ENCODE measurements around the gene SUCLG2. TPM values are rescaled to one million over a fixed set of nuclear protein-coding genes. Genes with fewer than 3 reads are reported as not detected.

The SUCLG2 gene
- total RNA-seq, 1 donor from 2014 or later, result 63.6 TPM

DNA sequence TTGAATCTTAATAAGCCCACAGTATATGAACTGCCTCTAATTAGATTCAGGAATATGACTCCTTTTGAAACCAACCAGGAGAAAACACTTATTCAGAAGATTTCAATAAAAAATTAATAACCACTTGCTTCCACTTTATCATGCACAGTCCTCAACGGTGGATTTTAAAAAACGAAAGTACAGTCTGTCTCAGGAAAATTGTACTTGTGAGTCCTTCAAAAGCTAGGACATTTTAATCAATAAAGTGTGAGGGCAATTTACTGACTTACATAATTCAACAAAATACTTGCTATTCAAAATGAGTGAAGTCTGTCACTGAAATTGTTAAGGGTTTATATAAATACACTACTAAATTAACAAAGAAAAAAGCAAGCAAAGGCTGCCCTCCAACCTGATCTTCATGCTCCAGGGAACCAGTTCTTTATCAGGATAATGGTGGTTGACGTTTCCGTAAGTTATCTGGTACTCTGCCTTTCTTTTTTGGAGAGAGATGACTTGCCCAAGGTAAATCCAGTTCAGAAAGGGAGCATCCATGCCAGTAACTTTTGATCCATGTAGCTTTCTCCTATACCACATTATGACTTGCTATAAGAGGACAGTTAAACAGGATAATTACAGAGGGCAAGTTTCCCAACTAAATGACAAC is 17.0 kb downstream of the SUCLG2 start:
- H3K27me3 Mint-ChIP-seq (ENCODE audit: insufficient read depth, low read depth), result no peaks in the 10 kb centered on the region
- Histone ChIP-seq H3K4me1 (no peaks in the 10 kb centered on the region), H2AFZ (replicated peaks) (no peak overlapping the region), H3F3A (ENCODE audit: low read depth) (no peaks in the 10 kb centered on the region), H3K27me3 (no peaks in the 10 kb centered on the region), H3K79me2 (ENCODE audit: low read depth) (peaks cover 5% of the 10 kb centered on the region), H3K4me3 (no peak overlapping the region), H3K36me3 (no peaks in the 10 kb centered on the region), H4K20me1 (ENCODE audit: low read depth) (peaks cover 5% of the 10 kb centered on the region), H3K27ac (no peak overlapping the region), H3K9ac (no peak overlapping the region), H3K4me2 (no peak overlapping the region), H3K9me3 (ENCODE audit: low read depth) (no peaks in the 10 kb centered on the region)
- H3K36me3 Mint-ChIP-seq, result peaks cover 13% of the 10 kb centered on the region
- no peak overlapping the region for H3K27ac Mint-ChIP-seq
- DNase-seq (ENCODE audit: low spot score), result no peak
- H3K4me1 Mint-ChIP-seq, result peaks cover 6% of the 10 kb centered on the region
- H3K9me3 Mint-ChIP-seq, result no peaks in the 10 kb centered on the region
- no peak overlapping the region for H3K4me3 Mint-ChIP-seq
- TF ChIP-seq EZH2phosphoT487 (IDR thresholded peaks at IDR 0.05) (no peak), EZH2 (IDR thresholded peaks at IDR 0.05) (no peak)
- TF ChIP-seq, protein P1, sequence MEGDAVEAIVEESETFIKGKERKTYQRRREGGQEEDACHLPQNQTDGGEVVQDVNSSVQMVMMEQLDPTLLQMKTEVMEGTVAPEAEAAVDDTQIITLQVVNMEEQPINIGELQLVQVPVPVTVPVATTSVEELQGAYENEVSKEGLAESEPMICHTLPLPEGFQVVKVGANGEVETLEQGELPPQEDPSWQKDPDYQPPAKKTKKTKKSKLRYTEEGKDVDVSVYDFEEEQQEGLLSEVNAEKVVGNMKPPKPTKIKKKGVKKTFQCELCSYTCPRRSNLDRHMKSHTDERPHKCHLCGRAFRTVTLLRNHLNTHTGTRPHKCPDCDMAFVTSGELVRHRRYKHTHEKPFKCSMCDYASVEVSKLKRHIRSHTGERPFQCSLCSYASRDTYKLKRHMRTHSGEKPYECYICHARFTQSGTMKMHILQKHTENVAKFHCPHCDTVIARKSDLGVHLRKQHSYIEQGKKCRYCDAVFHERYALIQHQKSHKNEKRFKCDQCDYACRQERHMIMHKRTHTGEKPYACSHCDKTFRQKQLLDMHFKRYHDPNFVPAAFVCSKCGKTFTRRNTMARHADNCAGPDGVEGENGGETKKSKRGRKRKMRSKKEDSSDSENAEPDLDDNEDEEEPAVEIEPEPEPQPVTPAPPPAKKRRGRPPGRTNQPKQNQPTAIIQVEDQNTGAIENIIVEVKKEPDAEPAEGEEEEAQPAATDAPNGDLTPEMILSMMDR (IDR thresholded peaks at IDR 0.05), result no peak

DNA sequence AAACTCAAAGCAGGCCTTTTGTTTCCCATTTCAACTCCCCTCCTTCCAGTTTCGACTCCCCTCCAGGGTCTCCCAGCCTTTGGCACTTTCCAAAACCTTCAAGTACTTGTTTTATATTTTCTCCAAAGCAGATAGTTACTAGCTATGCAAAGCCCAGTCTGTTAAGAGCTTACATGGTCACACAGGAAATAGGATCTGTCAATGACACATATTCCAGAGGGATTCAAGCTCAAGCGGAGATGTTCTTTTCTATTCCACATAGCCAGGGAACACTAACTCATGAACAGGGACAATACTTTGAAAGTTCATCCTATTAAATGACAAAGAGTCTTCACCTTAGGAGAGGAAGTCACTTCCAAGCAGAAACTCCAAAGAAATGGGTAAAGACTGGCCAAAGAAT is 18.6 kb downstream of the SUCLG2 start:
- peaks cover 13% of the 10 kb centered on the region for H3K36me3 Mint-ChIP-seq
- Histone ChIP-seq H3K9ac (no peak overlapping the region), H3K9me3 (ENCODE audit: low read depth) (no peaks in the 10 kb centered on the region), H4K20me1 (ENCODE audit: low read depth) (peaks cover 11% of the 10 kb centered on the region), H3K27ac (no peak overlapping the region), H2AFZ (replicated peaks) (no peak overlapping the region), H3K4me2 (no peak overlapping the region), H3K79me2 (ENCODE audit: low read depth) (peaks cover 5% of the 10 kb centered on the region), H3K4me3 (no peak overlapping the region), H3K36me3 (no peaks in the 10 kb centered on the region), H3K4me1 (no peaks in the 10 kb centered on the region), H3K27me3 (no peaks in the 10 kb centered on the region), H3F3A (ENCODE audit: low read depth) (no peaks in the 10 kb centered on the region)
- H3K9me3 Mint-ChIP-seq, result no peaks in the 10 kb centered on the region
- no peak for DNase-seq (ENCODE audit: low spot score)
- H3K27ac Mint-ChIP-seq, result no peak overlapping the region
- H3K4me3 Mint-ChIP-seq, result no peak overlapping the region
- H3K27me3 Mint-ChIP-seq (ENCODE audit: insufficient read depth, low read depth), result no peaks in the 10 kb centered on the region
- peaks cover 6% of the 10 kb centered on the region for H3K4me1 Mint-ChIP-seq
- TF ChIP-seq, protein P1 (IDR thresholded peaks at IDR 0.05), result no peak
- TF ChIP-seq EZH2 (IDR thresholded peaks at IDR 0.05) (no peak), EZH2phosphoT487 (IDR thresholded peaks at IDR 0.05) (no peak)

DNA sequence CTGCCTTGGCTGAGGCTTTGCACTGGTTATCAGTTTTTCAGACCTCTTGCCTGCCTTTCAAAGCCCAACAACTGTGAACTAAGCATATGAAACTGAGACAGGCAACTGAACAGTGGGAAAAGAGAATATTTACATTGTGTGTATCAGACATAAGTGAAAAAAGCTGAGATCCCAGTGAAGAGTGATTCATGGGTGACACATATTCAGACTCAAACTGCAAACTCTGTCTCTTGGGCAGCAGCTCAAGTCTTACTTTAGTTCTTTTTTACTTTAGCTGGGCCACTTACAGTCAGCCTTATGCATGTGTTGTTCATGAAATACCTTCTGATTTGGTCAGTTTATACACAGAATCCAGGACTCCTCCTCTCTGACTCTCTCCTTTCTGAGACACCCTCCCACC is 19.2 kb downstream of the SUCLG2 start:
- peaks cover 13% of the 10 kb centered on the region for H3K36me3 Mint-ChIP-seq
- Histone ChIP-seq H3K9me3 (ENCODE audit: low read depth) (no peaks in the 10 kb centered on the region), H4K20me1 (ENCODE audit: low read depth) (peaks cover 14% of the 10 kb centered on the region), H3K79me2 (ENCODE audit: low read depth) (peaks cover 9% of the 10 kb centered on the region), H3K9ac (no peak overlapping the region), H3K4me2 (no peak overlapping the region), H3K4me1 (no peaks in the 10 kb centered on the region), H2AFZ (replicated peaks) (no peak overlapping the region), H3K27me3 (no peaks in the 10 kb centered on the region), H3F3A (ENCODE audit: low read depth) (no peaks in the 10 kb centered on the region), H3K36me3 (no peaks in the 10 kb centered on the region), H3K27ac (no peak overlapping the region), H3K4me3 (no peak overlapping the region)
- H3K4me1 Mint-ChIP-seq, result peaks cover 6% of the 10 kb centered on the region
- TF ChIP-seq, protein P1 (IDR thresholded peaks at IDR 0.05), result no peak
- TF ChIP-seq EZH2 (IDR thresholded peaks at IDR 0.05), result no peak
- TF ChIP-seq EZH2phosphoT487 (IDR thresholded peaks at IDR 0.05), result no peak
- H3K27ac Mint-ChIP-seq, result no peak overlapping the region
- H3K4me3 Mint-ChIP-seq, result no peak overlapping the region
- H3K9me3 Mint-ChIP-seq, result no peaks in the 10 kb centered on the region
- no peaks in the 10 kb centered on the region for H3K27me3 Mint-ChIP-seq (ENCODE audit: insufficient read depth, low read depth)
- DNase-seq (ENCODE audit: low spot score), result no peak
